BE2C (cell line): ENCODE measurements around the gene TAF5L.

ENCODE experiments used
- DNase-seq: peaks from one replicate; pipeline ENCODE4 v3.0.0-alpha.2; 2020
- H3K27me3 ChIP-seq: fragments of 250-450 bp; sonication (Bioruptor Pico); 2 replicates; pipeline ENCODE4 v1.5.1; 2020; ENCODE audit warnings: mild to moderate bottlenecking
- H3K36me3 ChIP-seq: fragments of 250-450 bp; sonication (Bioruptor Pico); 2 replicates; pipeline ENCODE4 v1.5.1; 2020; ENCODE audit warnings: mild to moderate bottlenecking
- H3K4me1 ChIP-seq: fragments of 250-450 bp; sonication (Bioruptor Pico); 2 replicates; pipeline ENCODE4 v1.5.1; 2020
- H3K4me3 ChIP-seq: 2 replicates; pipeline ENCODE4 v1.5.1; 2011; ENCODE audit warnings: low read depth, low read length
- H3K9me3 ChIP-seq: fragments of 250-450 bp; sonication (Bioruptor Pico); 2 replicates; pipeline ENCODE4 v1.5.1; 2020
- TF ChIP-seq, protein P1 (sequence below): IDR thresholded peaks from 2 replicates; pipeline ENCODE4 v1.5.1; 2012; ENCODE audit warnings: mild to moderate bottlenecking, low read depth, low read length

Gene TAF5L

DNA sequence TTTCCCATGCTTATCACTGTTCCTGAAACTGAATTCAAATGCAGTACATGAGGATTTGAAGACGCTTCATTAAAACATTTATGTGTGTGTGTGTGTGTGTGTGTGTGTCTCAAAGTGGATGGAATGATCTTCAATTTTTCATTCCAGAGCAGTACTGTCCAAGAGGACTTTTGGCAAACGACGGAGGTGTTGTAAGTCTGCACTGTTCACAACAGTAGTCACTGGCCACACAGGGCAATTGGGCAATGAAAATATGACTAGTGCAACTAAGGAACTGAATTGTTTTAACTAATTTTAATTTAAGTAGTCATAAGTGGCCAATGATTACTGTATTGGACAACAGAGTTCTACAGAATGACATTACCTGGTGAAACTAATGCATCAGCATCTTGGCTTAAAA is 5.0 kb downstream of the TAF5L start:
- H3K27me3 ChIP-seq, result no peaks in the 10 kb centered on the region
- no peaks in the 10 kb centered on the region; the same call in 1 of the 2 replicates for H3K36me3 ChIP-seq
- H3K4me3 ChIP-seq, result no peak overlapping the region
- TF ChIP-seq, protein P1, sequence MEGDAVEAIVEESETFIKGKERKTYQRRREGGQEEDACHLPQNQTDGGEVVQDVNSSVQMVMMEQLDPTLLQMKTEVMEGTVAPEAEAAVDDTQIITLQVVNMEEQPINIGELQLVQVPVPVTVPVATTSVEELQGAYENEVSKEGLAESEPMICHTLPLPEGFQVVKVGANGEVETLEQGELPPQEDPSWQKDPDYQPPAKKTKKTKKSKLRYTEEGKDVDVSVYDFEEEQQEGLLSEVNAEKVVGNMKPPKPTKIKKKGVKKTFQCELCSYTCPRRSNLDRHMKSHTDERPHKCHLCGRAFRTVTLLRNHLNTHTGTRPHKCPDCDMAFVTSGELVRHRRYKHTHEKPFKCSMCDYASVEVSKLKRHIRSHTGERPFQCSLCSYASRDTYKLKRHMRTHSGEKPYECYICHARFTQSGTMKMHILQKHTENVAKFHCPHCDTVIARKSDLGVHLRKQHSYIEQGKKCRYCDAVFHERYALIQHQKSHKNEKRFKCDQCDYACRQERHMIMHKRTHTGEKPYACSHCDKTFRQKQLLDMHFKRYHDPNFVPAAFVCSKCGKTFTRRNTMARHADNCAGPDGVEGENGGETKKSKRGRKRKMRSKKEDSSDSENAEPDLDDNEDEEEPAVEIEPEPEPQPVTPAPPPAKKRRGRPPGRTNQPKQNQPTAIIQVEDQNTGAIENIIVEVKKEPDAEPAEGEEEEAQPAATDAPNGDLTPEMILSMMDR, result no peak
- H3K9me3 ChIP-seq, result no peaks in the 10 kb centered on the region
- H3K4me1 ChIP-seq, result no peaks in the 10 kb centered on the region; the same call in 1 of the 2 replicates
- DNase-seq, result no peak

GRCh38 chr1:229619614-229620013 is 6.3 kb downstream of the TAF5L start:
- H3K9me3 ChIP-seq, result no peaks in the 10 kb centered on the region
- no peak overlapping the region for H3K4me3 ChIP-seq
- peaks cover 2% of the 10 kb centered on the region; the same call in 1 of the 2 replicates for H3K36me3 ChIP-seq
- DNase-seq, result no peak
- TF ChIP-seq, protein P1, result no peak
- no peaks in the 10 kb centered on the region for H3K27me3 ChIP-seq
- H3K4me1 ChIP-seq, result no peaks in the 10 kb centered on the region; the same call in 1 of the 2 replicates

DNA sequence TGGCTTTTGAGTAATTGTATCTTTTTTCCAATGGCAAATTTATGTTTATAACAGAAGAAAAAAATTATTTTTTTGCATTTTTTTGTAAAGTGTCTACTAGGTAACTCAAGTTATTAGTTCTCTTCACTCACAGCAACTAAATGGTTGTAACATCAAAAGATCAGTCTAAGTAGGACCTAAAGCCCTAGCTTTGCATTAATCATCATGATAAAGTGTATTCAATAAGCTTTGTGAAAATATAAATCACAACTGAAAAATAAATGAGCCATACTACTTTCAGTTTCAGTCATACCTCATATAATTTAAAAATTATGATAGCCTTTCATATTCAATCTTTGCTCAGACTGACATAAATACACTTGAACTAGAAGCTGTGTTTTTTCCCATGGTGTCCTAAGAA is 6.9 kb downstream of the TAF5L start:
- no peaks in the 10 kb centered on the region for H3K27me3 ChIP-seq
- TF ChIP-seq, protein P1, result no peak
- H3K9me3 ChIP-seq, result no peaks in the 10 kb centered on the region
- no peak overlapping the region for H3K4me3 ChIP-seq
- no peak for DNase-seq
- H3K4me1 ChIP-seq, result no peaks in the 10 kb centered on the region; the same call in 1 of the 2 replicates
- peaks cover 2% of the 10 kb centered on the region; the same call in 1 of the 2 replicates for H3K36me3 ChIP-seq

DNA sequence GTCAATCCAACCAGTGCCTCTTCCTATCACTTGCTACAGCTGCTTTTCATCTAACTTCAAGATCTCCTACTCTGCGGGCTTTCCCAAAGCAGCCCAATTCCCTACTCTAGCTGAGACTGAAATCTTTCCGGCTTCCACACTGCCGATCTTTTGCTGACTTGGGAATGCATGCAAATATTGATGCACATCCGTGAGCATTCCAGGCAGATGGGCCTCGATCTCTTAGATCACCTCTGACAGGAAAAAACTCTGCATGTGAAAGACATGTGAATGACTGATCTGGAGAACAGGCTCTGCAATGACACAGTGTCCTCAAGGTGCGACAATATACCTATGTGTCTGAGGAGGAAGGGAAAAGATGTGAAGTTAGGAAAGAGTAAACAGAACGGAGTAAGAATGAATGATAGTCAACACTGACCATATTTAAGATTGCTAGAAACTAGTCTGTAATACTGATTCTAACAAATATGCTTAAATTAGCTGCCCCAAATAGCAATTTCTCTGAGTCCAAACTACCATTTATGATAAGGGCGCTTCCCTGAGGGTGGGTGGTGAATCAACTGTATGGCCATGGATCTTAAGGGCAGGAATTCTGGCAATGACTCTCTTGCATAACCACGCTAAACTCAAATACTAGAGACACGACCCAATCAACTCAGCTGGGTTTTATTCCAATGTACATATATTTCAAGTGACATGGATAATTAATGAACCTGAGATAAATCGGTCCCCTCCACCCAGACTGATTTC is 8.4 kb downstream of the TAF5L start:
- H3K4me1 ChIP-seq, result no peaks in the 10 kb centered on the region; the same call in 1 of the 2 replicates
- peaks cover 7% of the 10 kb centered on the region for H3K36me3 ChIP-seq
- H3K9me3 ChIP-seq, result no peaks in the 10 kb centered on the region
- H3K4me3 ChIP-seq, result no peak overlapping the region
- DNase-seq, result no peak
- TF ChIP-seq, protein P1, result no peak
- no peaks in the 10 kb centered on the region for H3K27me3 ChIP-seq

DNA sequence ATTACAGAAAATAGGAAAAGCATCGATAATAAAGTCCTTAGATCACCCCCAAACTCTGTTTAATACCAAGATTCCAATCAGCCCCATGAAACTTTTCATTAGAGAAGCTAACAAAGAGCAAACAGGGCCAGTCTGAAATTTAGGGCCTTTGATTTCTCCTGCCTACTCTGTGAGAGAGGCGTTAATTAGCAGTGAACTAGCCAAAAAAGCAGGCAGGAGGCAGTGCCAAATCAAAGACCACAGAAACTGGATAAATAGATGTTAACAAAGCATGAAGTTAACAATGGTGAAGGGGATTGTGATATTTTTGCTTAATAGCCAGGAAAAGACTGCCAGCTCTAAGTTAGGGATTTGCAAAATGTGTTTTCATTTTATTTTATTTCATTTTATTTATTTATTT is 11.2 kb downstream of the TAF5L start:
- Histone ChIP-seq H3K4me3 (no peak overlapping the region), H3K9me3 (no peaks in the 10 kb centered on the region), H3K4me1 (no peaks in the 10 kb centered on the region), H3K36me3 (peaks cover 29% of the 10 kb centered on the region), H3K27me3 (no peaks in the 10 kb centered on the region)
- DNase-seq, result no peak
- TF ChIP-seq, protein P1, result no peak

GRCh38 chr1:229613938-229614337 is 12.0 kb downstream of the TAF5L start:
- H3K9me3 ChIP-seq, result no peaks in the 10 kb centered on the region
- TF ChIP-seq, protein P1, result no peak
- no peaks in the 10 kb centered on the region for H3K4me1 ChIP-seq
- no peak overlapping the region for H3K4me3 ChIP-seq
- no peak for DNase-seq
- H3K27me3 ChIP-seq, result no peaks in the 10 kb centered on the region
- H3K36me3 ChIP-seq, result peaks cover 36% of the 10 kb centered on the region
